G401 (cell line): Measurements from ENCODE around the gene EML1. TPM values are rescaled to one million over a fixed set of nuclear protein-coding genes. Genes with fewer than 3 reads are reported as not detected.

Experiments used
- DNase-seq: peaks from one replicate; pipeline ENCODE4 v3.0.0-alpha.2; 2015; ENCODE audit warnings: low spot score
- in situ Hi-C: cut with HindIII; loops from 2 replicates; pipeline ENCODE4 v1.10.0; 2016; ENCODE audit warnings: low sequenced_read_pairs, mixed read lengths
- total RNA-seq: library from RNA; depleted of rRNA; stranded (reverse); fragments of >200 nt; shearing (Covaris generic); gene quantifications from 2 replicates; pipeline ENCODE4 v1.2.3, GENCODE V29; 2014

Gene EML1
- total RNA-seq, 1 experiment from 2014 or later = 19.2 TPM

DNA sequence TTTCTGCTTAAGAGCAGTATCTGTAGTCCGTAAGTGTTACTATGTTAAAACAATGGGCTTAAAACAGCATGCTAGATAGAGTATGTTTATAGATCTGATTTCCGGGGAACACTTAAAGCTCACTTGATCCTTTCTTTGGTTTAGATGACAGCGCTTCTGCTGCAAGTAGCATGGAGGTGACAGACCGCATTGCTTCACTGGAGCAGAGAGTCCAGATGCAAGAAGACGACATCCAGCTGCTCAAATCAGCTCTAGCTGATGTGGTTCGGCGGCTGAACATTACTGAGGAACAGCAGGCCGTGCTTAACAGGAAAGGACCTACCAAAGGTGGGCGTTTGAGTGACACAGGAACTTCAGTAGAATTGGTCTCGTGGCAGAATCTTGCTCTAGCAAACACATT is 57.5 kb downstream of the EML1 start:
- no peak for DNase-seq
- in situ Hi-C loops = no loop called here

DNA sequence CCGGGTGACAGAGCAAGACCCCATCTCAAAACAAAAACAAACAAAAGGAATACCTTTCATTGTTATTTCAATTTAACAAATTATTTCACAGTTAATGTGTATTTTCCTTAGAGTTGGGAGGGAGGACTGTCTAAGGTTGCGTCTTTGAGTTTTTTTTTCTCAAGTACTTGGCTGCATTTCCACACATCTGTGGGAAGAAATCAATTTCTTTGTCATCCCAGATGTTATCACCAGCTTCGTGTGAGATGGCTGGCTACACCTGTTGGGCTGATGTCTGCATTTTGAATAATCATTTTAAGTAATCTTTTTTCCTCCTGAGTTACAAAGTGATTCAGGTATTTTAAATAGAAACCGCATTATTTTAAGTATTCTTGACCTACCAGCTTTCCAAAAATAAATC is 59.4 kb downstream of the EML1 start:
- no peak for DNase-seq
- in situ Hi-C loops = no loop called here

DNA sequence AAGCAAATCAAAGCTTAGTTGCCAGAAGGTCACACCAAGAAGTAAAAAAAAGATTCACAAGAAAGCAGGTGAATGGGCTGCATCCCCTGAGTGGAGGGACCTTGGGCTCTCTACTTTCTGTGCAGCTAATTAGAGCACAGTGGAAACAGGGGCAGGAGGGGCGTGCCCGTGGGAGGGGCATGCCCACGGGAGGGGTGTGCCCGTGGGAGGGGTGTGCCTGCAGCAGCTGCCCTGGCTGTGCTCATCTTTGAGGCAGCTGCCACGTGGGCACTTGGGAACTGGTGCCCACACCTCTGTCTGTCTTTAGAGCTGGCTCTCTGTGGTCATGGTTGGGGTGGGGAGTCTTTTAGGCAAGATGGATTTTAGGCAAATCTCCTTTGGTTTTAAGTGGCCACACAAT is 60.0 kb downstream of the EML1 start:
- in situ Hi-C loops = no loop called here
- DNase-seq = no peak

DNA sequence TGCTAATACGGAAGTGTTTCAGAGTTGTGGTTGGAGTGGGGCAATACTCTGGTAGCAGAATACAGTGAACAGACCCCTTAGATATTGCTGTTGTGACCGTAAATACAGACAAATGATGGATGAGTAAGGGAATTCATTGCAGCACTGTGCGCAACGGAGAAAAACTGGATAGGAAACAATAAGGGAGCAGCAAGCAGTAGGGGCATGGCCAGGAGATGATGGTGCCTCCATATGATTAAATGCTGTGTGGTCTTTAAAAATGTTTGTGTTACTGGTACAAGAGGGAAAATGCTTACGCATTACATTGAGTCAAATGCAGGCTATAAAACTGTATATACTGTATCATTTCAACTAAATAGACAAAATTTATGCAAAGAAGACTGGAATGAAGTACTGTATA is 61.6 kb downstream of the EML1 start:
- no peak for DNase-seq
- in situ Hi-C loops = no loop called here

DNA sequence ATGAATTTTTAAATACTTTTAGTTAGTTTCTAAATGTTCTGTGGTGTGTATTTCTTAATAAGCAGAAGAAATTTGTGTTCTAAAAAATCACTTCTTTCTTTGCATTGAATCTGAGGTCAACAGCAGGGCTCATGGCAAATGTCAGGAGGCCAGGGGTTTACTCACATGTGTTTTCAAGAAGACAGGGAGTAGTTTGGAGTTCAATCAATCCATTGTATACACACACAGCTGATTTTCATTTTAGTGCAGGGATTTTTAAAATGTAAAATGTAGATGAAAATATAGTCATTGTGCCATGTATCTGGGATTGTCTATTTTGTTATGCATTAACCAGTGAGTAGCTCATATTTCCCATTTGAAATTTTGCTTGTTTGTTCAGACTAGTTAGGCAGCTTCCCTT is 62.1 kb downstream of the EML1 start:
- in situ Hi-C loops = no loop called here
- DNase-seq = no peak

- DNase-seq = no peak
- in situ Hi-C loops = no loop called here
These were observed 64.3 kb downstream of the EML1 start for GRCh38 chr14:99857551-99857950.

GRCh38 chr14:99860219-99860618 is 67.0 kb downstream of the EML1 start:
- in situ Hi-C loops = no loop called here
- no peak for DNase-seq

DNA sequence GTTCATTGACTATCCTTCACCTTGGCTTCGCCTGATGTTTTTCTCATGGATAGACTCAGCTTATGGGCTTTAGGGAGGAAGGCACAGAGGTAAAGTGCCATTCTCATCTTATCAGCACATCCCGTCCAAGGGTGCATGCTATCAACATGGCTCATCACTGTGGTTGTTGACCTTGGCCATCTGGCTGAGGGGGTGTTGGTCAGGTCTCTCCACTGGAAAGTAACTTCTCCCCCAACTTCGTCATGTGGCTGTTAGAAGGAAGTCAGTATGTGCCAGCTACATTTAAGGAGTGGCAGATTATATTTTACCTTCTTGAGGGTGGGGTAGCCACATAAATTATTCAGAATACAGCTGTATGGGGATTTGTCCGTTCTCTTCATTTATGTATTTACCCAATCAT is 68.9 kb downstream of the EML1 start:
- no peak for DNase-seq
- in situ Hi-C loops = no loop called here

GRCh38 chr14:99863059-99863458 is 69.8 kb downstream of the EML1 start:
- in situ Hi-C loops = no loop called here
- no peak for DNase-seq

DNA sequence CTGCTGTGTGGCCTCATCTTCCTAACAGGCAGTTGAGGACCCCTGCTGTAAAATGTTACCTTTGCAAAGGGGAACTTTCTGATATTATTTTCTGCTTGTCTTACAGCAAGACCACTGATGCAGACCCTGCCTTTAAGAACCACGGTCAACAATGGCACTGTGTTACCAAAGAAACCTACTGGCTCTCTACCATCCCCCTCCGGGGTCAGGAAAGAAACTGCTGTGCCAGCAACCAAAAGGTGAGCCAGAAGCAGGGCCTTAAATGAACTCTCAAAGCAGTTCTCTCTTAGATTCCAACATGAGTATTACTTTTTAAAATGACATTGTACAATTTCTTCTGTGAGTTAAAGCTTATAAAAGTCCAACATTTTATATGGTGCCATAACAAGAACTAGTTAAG is 72.2 kb downstream of the EML1 start:
- DNase-seq = no peak
- in situ Hi-C loops = no loop called here

DNA sequence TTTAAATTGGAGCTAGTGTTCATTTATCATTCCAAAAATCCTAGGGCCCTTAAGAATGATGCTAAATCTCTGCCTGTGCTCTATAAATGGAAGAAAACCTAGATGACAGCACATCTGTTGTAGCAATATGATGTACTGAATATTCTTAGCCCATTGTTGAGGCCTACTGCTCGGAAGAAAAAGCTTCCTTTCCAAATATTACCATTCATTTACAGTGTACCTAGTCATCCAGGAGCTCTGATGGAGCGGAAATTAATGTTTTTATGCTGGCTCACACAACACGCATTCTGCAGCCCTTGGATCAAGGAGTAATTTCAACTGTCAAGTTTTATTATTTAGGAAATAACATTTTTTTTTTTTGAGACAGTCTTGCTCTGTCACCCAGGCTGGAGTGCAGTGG is 77.4 kb downstream of the EML1 start:
- no peak for DNase-seq
- in situ Hi-C loops = loop anchor here (10.0 kb wide), 1 partner anchor 96 kb away; no protein-coding TSS in a partner anchor

DNA sequence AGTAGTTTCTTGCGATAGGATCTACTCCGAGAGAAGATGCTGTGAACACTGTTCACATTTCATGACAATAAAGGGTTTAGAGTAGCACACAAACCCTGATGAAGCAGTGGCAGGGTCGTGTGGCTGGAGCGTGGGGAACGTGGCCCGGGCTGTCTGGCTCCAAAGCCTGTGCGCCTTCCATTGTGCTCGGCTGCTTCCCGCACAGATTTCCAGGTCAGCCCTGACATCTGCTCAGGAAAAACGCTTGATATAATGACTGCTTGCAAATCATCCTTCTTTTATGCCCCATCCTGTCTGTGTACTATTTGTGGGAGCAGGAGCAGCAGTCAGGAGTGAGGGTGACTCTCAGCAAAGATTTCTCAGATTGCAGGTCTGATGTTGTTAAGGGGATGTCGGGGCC is 78.6 kb downstream of the EML1 start:
- in situ Hi-C loops = loop anchor here (10.0 kb wide), 1 partner anchor 97 kb away; no protein-coding TSS in a partner anchor
- no peak for DNase-seq

- in situ Hi-C loops = loop anchor here (10.0 kb wide), 1 partner anchor 98 kb away; no protein-coding TSS in a partner anchor
- DNase-seq = no peak
These were observed 79.7 kb downstream of the EML1 start for GRCh38 chr14:99872786-99873440.

DNA sequence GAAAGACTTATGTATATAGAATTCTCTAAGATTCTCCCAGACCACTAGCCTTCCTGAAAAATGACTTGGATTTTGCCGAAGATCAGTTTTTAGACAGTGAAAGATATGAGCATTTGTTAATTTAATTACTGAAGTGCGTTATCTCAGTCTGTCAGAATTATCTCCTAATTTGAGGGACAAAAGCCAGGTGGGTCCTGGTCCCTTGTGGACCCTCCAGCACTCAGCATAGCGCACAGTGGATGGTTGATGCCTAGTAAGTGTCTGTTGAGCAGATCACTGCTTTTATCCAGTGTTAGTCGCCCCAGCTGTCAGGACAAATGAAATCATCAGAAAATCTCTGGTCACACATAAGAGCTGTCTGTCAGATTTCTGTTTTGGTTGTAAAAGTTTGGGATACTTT is 80.4 kb downstream of the EML1 start:
- no peak for DNase-seq

DNA sequence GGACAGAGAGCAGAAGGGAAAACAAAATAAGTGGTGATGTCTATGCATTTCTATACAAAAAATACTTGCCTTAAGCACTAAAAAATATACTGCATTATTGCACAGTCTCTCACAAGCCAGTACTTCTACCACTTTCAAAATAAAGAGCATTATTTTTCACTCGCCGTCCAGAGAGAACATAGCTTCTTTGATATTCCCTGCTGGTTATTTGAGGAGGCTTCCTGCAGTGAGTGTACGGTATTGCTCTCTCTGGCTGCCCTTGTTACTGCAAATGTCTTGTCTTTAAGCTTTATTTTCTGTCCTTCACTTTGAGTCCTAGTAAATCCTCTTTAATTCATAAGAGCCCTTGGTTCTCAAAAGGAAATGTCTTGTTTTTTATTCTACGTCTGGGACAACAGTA is 81.1 kb downstream of the EML1 start:
- DNase-seq = no peak
- in situ Hi-C loops = loop anchor here (10.0 kb wide), 1 partner anchor 100 kb away; no protein-coding TSS in a partner anchor

More for the DNA sequence above, 80.4 kb downstream of the EML1 start:
- in situ Hi-C loops = loop anchor here (10.0 kb wide), 1 partner anchor 99 kb away; no protein-coding TSS in a partner anchor

- no peak for DNase-seq
- in situ Hi-C loops = loop anchor here (10.0 kb wide), 1 partner anchor 101 kb away; no protein-coding TSS in a partner anchor
These were observed 82.2 kb downstream of the EML1 start for GRCh38 chr14:99875421-99875820.

DNA sequence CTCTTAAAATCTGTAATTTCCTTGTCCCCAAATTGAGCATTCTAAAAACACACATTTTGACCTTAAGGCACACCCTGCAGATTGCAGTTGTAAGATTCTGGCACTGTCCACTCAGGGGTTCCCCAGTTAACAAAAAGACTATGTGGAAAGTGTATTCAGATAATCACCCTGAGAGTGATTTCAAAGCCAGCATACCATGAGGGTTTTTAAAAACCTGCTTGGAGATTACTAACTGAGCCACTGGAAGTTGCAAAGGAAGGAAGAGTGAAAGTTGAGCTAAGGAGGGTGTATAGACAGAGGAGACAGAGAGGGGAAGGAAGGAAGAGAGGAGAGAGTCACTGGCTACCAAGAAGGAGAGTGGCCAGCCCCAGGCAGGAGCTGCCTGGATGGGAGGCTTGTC is 82.6 kb downstream of the EML1 start:
- DNase-seq = no peak
- in situ Hi-C loops = loop anchor here (10.0 kb wide), 1 partner anchor 101 kb away; no protein-coding TSS in a partner anchor

DNA sequence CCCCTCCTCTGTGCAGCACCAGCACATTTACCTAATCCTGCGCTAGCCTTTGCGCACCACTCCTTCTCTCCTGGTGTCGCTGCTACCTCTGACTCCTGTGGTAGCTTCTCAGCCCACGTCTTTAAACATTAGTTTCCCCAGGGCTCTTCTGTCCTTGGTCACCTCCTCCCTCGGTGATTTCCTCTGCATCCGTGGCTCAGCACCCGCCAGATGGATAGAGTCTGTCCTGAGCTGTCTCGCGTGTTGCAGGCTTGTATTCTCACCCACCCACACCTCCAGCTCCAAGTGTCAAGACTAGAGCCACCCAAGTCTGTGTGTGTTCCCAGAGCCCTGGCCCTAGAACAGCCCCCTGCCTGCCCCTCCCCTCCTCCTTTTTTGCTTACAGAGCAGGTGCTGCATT is 83.2 kb downstream of the EML1 start:
- DNase-seq = no peak
- in situ Hi-C loops = loop anchor here (10.0 kb wide), 1 partner anchor 102 kb away; no protein-coding TSS in a partner anchor

DNA sequence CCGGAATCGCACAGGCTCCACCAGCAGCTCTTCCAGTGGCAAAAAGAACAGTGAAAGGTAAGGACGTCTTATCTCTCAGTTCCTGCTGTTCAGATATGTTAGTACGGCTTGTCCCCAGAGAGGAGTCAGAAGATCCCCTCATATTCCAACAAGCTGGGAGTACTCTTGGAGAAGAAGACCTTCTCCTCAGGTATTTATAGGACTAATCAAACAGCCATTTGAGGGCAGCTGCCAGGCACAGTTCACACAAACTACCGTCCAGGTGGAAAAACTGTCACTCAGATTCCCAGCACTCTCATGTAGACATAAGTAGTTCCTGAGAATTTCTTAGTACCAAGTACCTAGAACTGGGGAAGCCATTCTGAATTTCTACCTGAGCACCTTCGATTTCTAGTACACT is 85.3 kb downstream of the EML1 start:
- in situ Hi-C loops = loop anchor here (10.0 kb wide), 1 partner anchor 104 kb away; no protein-coding TSS in a partner anchor
- DNase-seq = no peak

- no peak for DNase-seq
- in situ Hi-C loops = loop anchor here (10.0 kb wide), 1 partner anchor 105 kb away; no protein-coding TSS in a partner anchor
These were observed 86.4 kb downstream of the EML1 start for GRCh38 chr14:99879401-99880295.
